K562 (cell line): ENCODE results near the gene BSN. TPM values are rescaled to one million over a fixed set of nuclear protein-coding genes. Genes with fewer than 3 reads are reported as not detected.
A peak's percentile ranks its signal among the peaks of the same experiment; 100 is the strongest.

Experiments
- ATAC-seq: fragments of 200-7000 bp; cut with Tn5 transposase; 3 replicates; pipeline ENCODE4 v1.9.1; 2020; ENCODE audit warnings: moderate library complexity
- BruUV-seq: library from RNA; stranded (reverse); fragments of 400-500 nt; replicated peaks from 2 replicates; lab custom pipeline; 2021; lab: Mats Ljungman, UMichigan
- CTCF ChIA-PET: fragments of 300-600 bp; formaldehyde crosslinking; extraction: SDS; loops from one replicate; lab custom pipeline; 2021; ENCODE audit warnings: low intra/inter-chr PET ratio; lab: Yijun Ruan, JAX
- POLR2A ChIA-PET: fragments of 300-600, 350-650 bp; sonication (Branson Sonifier 250); formaldehyde crosslinking; extraction: SDS; loops from one replicate; lab custom pipeline; 2021; ENCODE audit warnings: antibody characterized with exemption, inconsistent platforms; lab: Yijun Ruan, JAX
- DNase-seq, 4 experiments: peaks; one replicate each; pipeline versions ENCODE4 v3.0.0 to v3.0.0-alpha.2; 2011 to 2018; ENCODE audit warnings: low spot score in 3 of 4, mixed read lengths in 3 of 4; ENCODE audit errors: extremely low read depth in 1 of 4
- FAIRE-seq: peaks from 2 replicates; lab custom pipeline; 2011; peaks lifted over from hg19 to GRCh38; lab: Jason Lieb, UNC
- H2AFZ ChIP-seq: 2 replicates; pipeline ENCODE4 v1.6.0; 2011; ENCODE audit warnings: low read depth, low read length, control low read depth, inconsistent platforms
- H3K27ac ChIP-seq: fragments of 200-600 bp; 3 replicates; pipeline ENCODE4 v1.8.0; 2011; ENCODE audit warnings: low read depth, mild to moderate bottlenecking, control low read depth, inconsistent platforms, low read length, moderate library complexity, mixed read lengths; ENCODE audit errors: extremely low read depth
- H3K27me3 ChIP-seq, 2 experiments: fragments of 300-600 bp in 1 of 2; 2 replicates in 1 of 2; 3 replicates in 1 of 2; pipeline versions ENCODE4 v1.6.0 to v1.8.0; 2011; ENCODE audit warnings: inconsistent platforms in 2 of 2, low read length in 2 of 2, mild to moderate bottlenecking in 1 of 2, mixed read lengths in 1 of 2, moderate library complexity in 1 of 2; ENCODE audit not compliant: control insufficient read depth in 2 of 2, insufficient read depth in 2 of 2
- H3K36me3 ChIP-seq: fragments of 300-600 bp; 3 replicates; pipeline ENCODE4 v1.8.0; 2011; ENCODE audit warnings: mild to moderate bottlenecking, low read length, inconsistent platforms; ENCODE audit not compliant: control insufficient read depth, insufficient read depth
- H3K4me1 ChIP-seq, 2 experiments: fragments of 200-600 bp in 1 of 2; replicated peaks in 1 of 2; 2 replicates in 1 of 2; 3 replicates in 1 of 2; pipeline versions ENCODE4 v1.5.1 to v1.8.0; 2011; ENCODE audit warnings: inconsistent platforms in 2 of 2, low read length in 2 of 2, mild to moderate bottlenecking in 1 of 2, mixed read lengths in 1 of 2, moderate library complexity in 1 of 2; ENCODE audit not compliant: control insufficient read depth in 2 of 2, insufficient read depth in 2 of 2
- H3K4me2 ChIP-seq: 2 replicates; pipeline ENCODE4 v1.6.1; 2011; ENCODE audit warnings: low read length, control low read depth, inconsistent platforms, mixed read lengths; ENCODE audit not compliant: insufficient read depth
- H3K4me3 ChIP-seq: fragments of 200-600 bp; sonication (generic), shearing (Covaris generic); 2 replicates; pipeline ENCODE4 v1.5.1; 2016; ENCODE audit warnings: control low read depth, inconsistent platforms
- H3K79me2 ChIP-seq: fragments of 200-600 bp; 3 replicates; pipeline ENCODE4 v1.8.0; 2011; ENCODE audit warnings: low read length, inconsistent platforms; ENCODE audit not compliant: control insufficient read depth, insufficient read depth
- H3K9ac ChIP-seq, 2 experiments: 2 replicates each; pipeline versions ENCODE4 v1.6.0 to v1.6.1; 2011; ENCODE audit warnings: low read depth in 2 of 2, low read length in 2 of 2, control low read depth in 1 of 2, inconsistent platforms in 1 of 2, mild to moderate bottlenecking in 1 of 2, mixed read lengths in 1 of 2; ENCODE audit not compliant: insufficient read depth in 1 of 2
- H3K9me1 ChIP-seq: one replicate; pipeline ENCODE4 v1.6.0; 2011; ENCODE audit warnings: inconsistent platforms, mild to moderate bottlenecking, low read length, moderate library complexity; ENCODE audit not compliant: control insufficient read depth, insufficient read depth
- H3K9me3 ChIP-seq: replicated peaks from 2 replicates; pipeline ENCODE4 v1.5.1; 2011; ENCODE audit warnings: low read depth, low read length, inconsistent platforms; ENCODE audit not compliant: control insufficient read depth, insufficient read depth
- H4K20me1 ChIP-seq: replicated peaks from 2 replicates; pipeline ENCODE4 v1.6.1; 2011; ENCODE audit warnings: low read length, inconsistent platforms, mixed read lengths; ENCODE audit not compliant: control insufficient read depth, insufficient read depth
- CCNT2 ChIP-seq: IDR thresholded peaks from 2 replicates; pipeline ENCODE4 v1.6.1; 2011; ENCODE audit warnings: borderline replicate concordance, low read depth, mild to moderate bottlenecking, moderate library complexity, mixed read lengths, low read length; ENCODE audit not compliant: insufficient read length; ENCODE audit errors: extremely low read depth
- CTCF ChIP-seq, 3 experiments: IDR thresholded peaks in 2 of 3; conservative IDR thresholded peaks in 1 of 3; 2 replicates each; pipeline ENCODE4 v1.5.1; 2011 to 2012; ENCODE audit warnings: low read length in 3 of 3, mild to moderate bottlenecking in 3 of 3, control low read depth in 2 of 3, improper control_type of control experiment in 1 of 3, inconsistent platforms in 1 of 3, low read depth in 1 of 3, mixed read lengths in 1 of 3, moderate library complexity in 1 of 3; ENCODE audit not compliant: insufficient read depth in 2 of 3
- NFYB ChIP-seq: IDR thresholded peaks from 2 replicates; pipeline ENCODE4 v1.6.1; 2011; ENCODE audit warnings: mild to moderate bottlenecking, moderate library complexity; ENCODE audit not compliant: insufficient read length; ENCODE audit errors: extremely low read depth
- POLR2G ChIP-seq: fragments of 200-400 bp; formaldehyde crosslinking; IDR thresholded peaks from 2 replicates; pipeline ENCODE4 v1.6.1; 2017; ENCODE audit warnings: low read depth, mild to moderate bottlenecking, antibody characterized with exemption, low read length, moderate library complexity
- RBFOX2 ChIP-seq: fragments of 200-400 bp; formaldehyde crosslinking; IDR thresholded peaks from 2 replicates; pipeline ENCODE4 v1.6.1; 2017; ENCODE audit warnings: low read depth, mild to moderate bottlenecking, low read length, moderate library complexity
- RBM22 ChIP-seq: fragments of 200-400 bp; formaldehyde crosslinking; IDR thresholded peaks from 2 replicates; pipeline ENCODE4 v1.6.1; 2018; ENCODE audit warnings: low read length, low read depth; ENCODE audit not compliant: poor library complexity, severe bottlenecking
- ZBTB11 ChIP-seq, 3 experiments: fragments of 200-800 bp in 1 of 3; fragments of 250-450 bp in 1 of 3; fragments of 450-650 bp in 1 of 3; sonication (Bioruptor Pico) in 1 of 3; sonication (Bioruptor generic) in 1 of 3; formaldehyde crosslinking in 1 of 3; IDR thresholded peaks; 2 replicates each; pipeline versions ENCODE4 v1.6.1 to v1.8.0; 2016 to 2022; ENCODE audit warnings: mild to moderate bottlenecking in 2 of 3, missing genetic modification characterization in 2 of 3, missing compliant biosample characterization in 1 of 3, moderate library complexity in 1 of 3
- ZNF12 ChIP-seq: sonication (generic); formaldehyde crosslinking; IDR thresholded peaks from 2 replicates; pipeline ENCODE4 v1.4.0; 2020; ENCODE audit warnings: mild to moderate bottlenecking, missing genetic modification reagents
- WGBS: fragments of 100-300 bp; shearing (Covaris generic); methylation state at CpG from one replicate; pipeline ENCODE4 v1.1.6; 2016; ENCODE audit warnings: low coverage, mixed read lengths; ENCODE audit not compliant: insufficient coverage; ENCODE audit errors: missing lambda C conversion rate; 5-methylcytosine and 5-hydroxymethylcytosine counted together
- in situ Hi-C: fragments of 300-500 bp; cut with MboI; formaldehyde crosslinking; loops from 4 replicates; pipeline ENCODE4 v1.15.0; 2018; ENCODE audit warnings: inconsistent platforms, mixed read lengths
- intact Hi-C: fragments of 100-400 bp; cut with micrococcal nuclease; formaldehyde crosslinking; loops from 2 replicates; pipeline ENCODE4 v1.14.2; 2022
- polyA plus RNA-seq, 8 experiments: library from polyadenylated mRNA; depleted of rRNA in 4 of 8; stranded (reverse) in 5 of 8; unstranded in 3 of 8; fragments of >200 nt; fragmentation: Nextera tagmentation in 2 of 8; fragmentation: Illumina TruSeq in 1 of 8; extraction: Ambion mirVana in 2 of 8; extraction: Trizol in 1 of 8; gene quantifications; 2 replicates each; pipeline versions ENCODE4 v1.2.1 to v1.2.3, GENCODE V29; 2011 to 2014; ENCODE audit warnings: inconsistent platforms in 1 of 8, missing spikeins in 1 of 8
- total RNA-seq, 7 experiments: library from RNA; depleted of rRNA in 6 of 7; stranded (reverse); fragments of >200 nt in 6 of 7; fragmentation: Illumina TruSeq in 2 of 7; extraction: Trizol in 2 of 7; gene quantifications; 2 replicates each; pipeline versions ENCODE4 v1.2.1 to v1.2.3, GENCODE V29; 2011 to 2021; ENCODE audit warnings: low replicate concordance in 1 of 7
- TF ChIP-seq, protein P1 (sequence below): sonication (generic); formaldehyde crosslinking; IDR thresholded peaks from 2 replicates; pipeline ENCODE4 v1.8.1; 2023; ENCODE audit warnings: mild to moderate bottlenecking, missing genetic modification reagents
- TF ChIP-seq, protein P2 (sequence below): IDR thresholded peaks from 2 replicates; pipeline ENCODE4 v1.6.1; 2014; ENCODE audit warnings: antibody characterized with exemption

Gene BSN
- total and polyA plus RNA-seq, 9 of the 15 experiments (the other 6 are each of a cell fraction or from before 2014, with no cell fraction given), result 0.03 to 1.5 (median 0.29) TPM

- Histone ChIP-seq H3K9me3 (no peaks in the 10 kb centered on the region), H3K36me3 (peaks cover 61% of the 10 kb centered on the region; the same call in 2 of the 3 replicates), H3K4me2 (no peak within 1 kb of the TSS), H2AFZ (no peak within 1 kb of the TSS), H3K4me1 (peaks cover 0 to 33% of the 10 kb centered on the region in 2 experiments; a peak in 3 of 5 replicates), H3K27ac (no peak within 1 kb of the TSS), H3K9me1 (no peaks in the 10 kb centered on the region), H3K9ac (no peak within 1 kb of the TSS), H3K4me3 (no peak within 1 kb of the TSS), H3K27me3 (no peaks in the 10 kb centered on the region), H4K20me1 (0 out of 2 replicates have a peak, but pooled peaks cover 3% of the 10 kb centered on the region), H3K79me2 (peaks cover 12% of the 10 kb centered on the region)
- DNase-seq, result peak; percentile 31 to 67 (median 62)
- CTCF ChIA-PET, result interaction anchor here (1.2 kb wide), 1 partner anchor 120 kb away, joined by 4 read pairs; no protein-coding TSS in a partner anchor
- intact Hi-C loops (no loop called here), in situ Hi-C loops (no loop called here)
- BruUV-seq, result no TSS peak
- FAIRE-seq, result no peak
- POLR2A ChIA-PET, result no interaction called here
- 0 out of 3 replicates have a peak, but pooled peaks have one; percentile 8 for ATAC-seq
- WGBS, result 96% methylated on average over 24 of the region's 50 CpGs
- TF ChIP-seq, protein P1, sequence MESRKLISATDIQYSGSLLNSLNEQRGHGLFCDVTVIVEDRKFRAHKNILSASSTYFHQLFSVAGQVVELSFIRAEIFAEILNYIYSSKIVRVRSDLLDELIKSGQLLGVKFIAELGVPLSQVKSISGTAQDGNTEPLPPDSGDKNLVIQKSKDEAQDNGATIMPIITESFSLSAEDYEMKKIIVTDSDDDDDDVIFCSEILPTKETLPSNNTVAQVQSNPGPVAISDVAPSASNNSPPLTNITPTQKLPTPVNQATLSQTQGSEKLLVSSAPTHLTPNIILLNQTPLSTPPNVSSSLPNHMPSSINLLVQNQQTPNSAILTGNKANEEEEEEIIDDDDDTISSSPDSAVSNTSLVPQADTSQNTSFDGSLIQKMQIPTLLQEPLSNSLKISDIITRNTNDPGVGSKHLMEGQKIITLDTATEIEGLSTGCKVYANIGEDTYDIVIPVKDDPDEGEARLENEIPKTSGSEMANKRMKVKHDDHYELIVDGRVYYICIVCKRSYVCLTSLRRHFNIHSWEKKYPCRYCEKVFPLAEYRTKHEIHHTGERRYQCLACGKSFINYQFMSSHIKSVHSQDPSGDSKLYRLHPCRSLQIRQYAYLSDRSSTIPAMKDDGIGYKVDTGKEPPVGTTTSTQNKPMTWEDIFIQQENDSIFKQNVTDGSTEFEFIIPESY, result peak; percentile 72
- TF ChIP-seq, protein P2, sequence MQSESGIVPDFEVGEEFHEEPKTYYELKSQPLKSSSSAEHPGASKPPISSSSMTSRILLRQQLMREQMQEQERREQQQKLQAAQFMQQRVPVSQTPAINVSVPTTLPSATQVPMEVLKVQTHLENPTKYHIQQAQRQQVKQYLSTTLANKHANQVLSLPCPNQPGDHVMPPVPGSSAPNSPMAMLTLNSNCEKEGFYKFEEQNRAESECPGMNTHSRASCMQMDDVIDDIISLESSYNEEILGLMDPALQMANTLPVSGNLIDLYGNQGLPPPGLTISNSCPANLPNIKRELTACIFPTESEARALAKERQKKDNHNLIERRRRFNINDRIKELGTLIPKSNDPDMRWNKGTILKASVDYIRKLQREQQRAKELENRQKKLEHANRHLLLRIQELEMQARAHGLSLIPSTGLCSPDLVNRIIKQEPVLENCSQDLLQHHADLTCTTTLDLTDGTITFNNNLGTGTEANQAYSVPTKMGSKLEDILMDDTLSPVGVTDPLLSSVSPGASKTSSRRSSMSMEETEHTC, result no peak
- peak in 1 of 3 experiments; percentile 30; a peak in 1 of 6 replicates for TF ChIP-seq ZBTB11 (CRISPR knock-in tag; IDR thresholded peaks at IDR 0.05)
- peak; percentile 27 for TF ChIP-seq RBFOX2
- TF ChIP-seq CCNT2, result peak; percentile 55
- TF ChIP-seq CTCF (IDR thresholded peaks at IDR 0.05 in 2 of 3, conservative IDR thresholded peaks at IDR 0.05 in 1 of 3; ENCODE audit: insufficient read depth in 2 of 3, low read depth in 1 of 3, low read length in 3 of 3), result peak in 1 of 3 experiments; percentile 34; a peak in 1 of 6 replicates
- TF ChIP-seq NFYB, result peak; percentile 22
- peak; percentile 62 for TF ChIP-seq RBM22
- peak; percentile 71 for TF ChIP-seq POLR2G
- TF ChIP-seq ZNF12 (CRISPR knock-in tag), result no peak
- TF ChIP-seq, all 486 proteins: peak for 8
Measured at GRCh38 chr3:49719214-49719884, 165.1 kb downstream of the BSN start, which contains the start of gene AMIGO3. AMIGO3 (minus strand) TSS chr3:49719684; CDS start chr3:49719465, 219 bp downstream.
